Measurements from ENCODE around the gene RNPC3.

- no peak for TF ChIP-seq CTCF (IDR thresholded peaks at IDR 0.05)
- TF ChIP-seq POLR2A (IDR thresholded peaks at IDR 0.05): no peak
- no peak for TF ChIP-seq EP300 (IDR thresholded peaks at IDR 0.05)
- TF ChIP-seq POLR2AphosphoS5 (IDR thresholded peaks at IDR 0.05): no peak
These were observed 11.8 kb upstream of the RNPC3 start for GRCh38 chr1:103513711-103514110.
